ENCODE data around the gene EZH1. TPM values are rescaled to one million over a fixed set of nuclear protein-coding genes. Genes with fewer than 3 reads are reported as not detected.
A peak's percentile ranks its signal among the peaks of the same experiment; 100 is the strongest.

EZH1 gene
- total RNA-seq, 6 donors from 2014 or later = 30.7 to 122 (median 55.0) TPM

- ATAC-seq (ENCODE audit: low FRiP score in 2 of 2) = no peak
- H3K4me1 ChIP-seq = peaks cover 4 to 17% (median 11%) of the 10 kb centered on the region in 4 donors
- no peaks in the 10 kb centered on the region for H3K9me3 ChIP-seq
- H3K36me3 ChIP-seq = no peaks in the 10 kb centered on the region
- H3K27ac ChIP-seq = no peak overlapping the region
- 82 to 85% methylated on average over 4 to 6 of the region's 6 CpGs for WGBS, 2 donors
- no peak overlapping the region for H3K4me3 ChIP-seq
- TF ChIP-seq POLR2AphosphoS5 (IDR thresholded peaks at IDR 0.05) = no peak
- no peak for TF ChIP-seq POLR2A (IDR thresholded peaks at IDR 0.05)
- no peak for TF ChIP-seq CTCF (IDR thresholded peaks at IDR 0.05)
- no peak for TF ChIP-seq EP300 (IDR thresholded peaks at IDR 0.05)
- no peak for DNase-seq
- H3K27me3 ChIP-seq = peaks cover 0 to 9% (median under 1%) of the 10 kb centered on the region in 4 donors
Measured at GRCh38 chr17:42766124-42766523, 21.3 kb upstream of the EZH1 start.

DNA sequence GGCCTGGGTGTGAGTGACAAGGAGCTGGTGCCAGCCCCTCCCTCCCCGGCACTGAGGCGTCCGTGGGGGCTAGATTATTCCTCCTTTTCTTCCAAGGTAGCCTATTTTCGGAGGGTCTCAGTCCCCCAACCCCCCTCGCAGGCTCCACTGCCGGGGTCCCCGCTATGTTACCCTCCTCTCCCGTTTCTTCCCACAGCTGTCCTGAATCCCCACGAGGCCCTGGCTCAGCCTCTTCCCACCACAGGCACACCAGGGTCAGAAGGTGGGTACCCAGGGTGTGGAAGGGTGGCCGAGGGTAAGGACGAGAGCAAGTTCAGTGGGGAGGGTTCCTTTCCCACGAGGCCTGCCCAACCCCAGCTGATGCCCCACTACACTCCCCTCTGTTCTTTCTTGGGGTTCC, 16.8 kb upstream of the EZH1 start:
- Histone ChIP-seq H3K36me3 (no peaks in the 10 kb centered on the region), H3K9me3 (no peaks in the 10 kb centered on the region), H3K27me3 (peaks cover 0 to 16% (median 3%) of the 10 kb centered on the region in 4 donors), H3K4me3 (peak overlapping the region; percentile 44 to 64 (median 58)), H3K4me1 (peaks cover 14 to 32% (median 21%) of the 10 kb centered on the region in 4 donors), H3K27ac (peak overlapping the region; percentile 74 to 92 (median 85))
- 32 to 43% methylated on average over 8 to 12 of the region's 12 CpGs for WGBS, 2 donors
- ATAC-seq (ENCODE audit: low FRiP score in 2 of 2) (no peak), DNase-seq (no peak)
- TF ChIP-seq POLR2A (IDR thresholded peaks at IDR 0.05) (no peak), POLR2AphosphoS5 (IDR thresholded peaks at IDR 0.05) (no peak), EP300 (IDR thresholded peaks at IDR 0.05) (no peak), CTCF (IDR thresholded peaks at IDR 0.05) (no peak)

GRCh38 chr17:42760652-42761581, 16.1 kb upstream of the EZH1 start, which contains the start of gene RAMP2:
Gene RAMP2 (plus strand): TSS chr17:42761227. CDS start chr17:42761262, 35 bp downstream.
- Histone ChIP-seq H3K27ac (peak within 1 kb of the TSS; percentile 74 to 92 (median 85)), H3K27me3 (peaks cover 0 to 16% (median 3%) of the 10 kb centered on the region in 4 donors), H3K36me3 (no peaks in the 10 kb centered on the region), H3K9me3 (no peaks in the 10 kb centered on the region), H3K4me1 (peaks cover 14 to 32% (median 21%) of the 10 kb centered on the region in 4 donors), H3K4me3 (peak within 1 kb of the TSS; percentile 44 to 64 (median 58))
- DNase-seq (peak in 1 of 2 donors; percentile 91), ATAC-seq (ENCODE audit: low FRiP score in 2 of 2) (peak in 1 of 2 donors; percentile 82)
- 7 to 13% methylated on average over 12 to 45 of the region's 92 CpGs for WGBS, 2 donors
- TF ChIP-seq EP300 (IDR thresholded peaks at IDR 0.05) (no peak), POLR2AphosphoS5 (IDR thresholded peaks at IDR 0.05) (no peak), CTCF (IDR thresholded peaks at IDR 0.05) (peak in 3 of 6 experiments; percentile 8 to 24 (median 13)), POLR2A (IDR thresholded peaks at IDR 0.05) (peak in 1 of 4 donors; percentile 37)

DNA sequence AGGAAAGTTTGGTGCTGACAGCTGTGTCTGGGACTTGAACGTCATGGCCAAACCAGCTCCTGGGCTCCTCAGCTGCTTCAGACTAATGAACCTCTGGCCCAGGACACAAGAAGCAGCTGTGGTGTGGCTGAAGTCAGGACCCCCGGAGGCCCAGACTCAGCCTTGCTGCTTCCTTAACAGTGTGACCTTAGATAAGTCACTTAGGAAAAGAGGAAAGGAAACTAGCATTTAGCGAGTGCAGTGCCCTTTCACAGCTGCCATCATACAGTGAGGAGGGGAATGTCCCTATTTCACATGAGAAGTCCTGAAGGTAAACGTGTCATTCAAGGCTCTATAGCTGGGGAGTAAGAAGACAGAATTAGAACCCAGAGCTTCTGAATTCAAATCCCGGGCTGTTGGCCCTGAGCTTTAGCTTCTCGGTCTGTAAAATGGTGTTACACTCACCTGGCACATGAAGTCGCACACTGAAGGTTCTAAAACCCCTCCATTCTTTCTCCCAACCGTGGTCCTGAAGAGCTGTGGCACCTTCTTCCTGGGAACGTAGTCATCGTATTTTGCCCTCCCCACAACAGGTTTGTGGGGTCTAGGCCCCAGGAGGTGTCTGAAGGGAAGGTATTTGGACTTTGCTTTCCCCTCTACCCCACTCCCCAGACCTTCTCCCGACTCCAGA, 15.3 kb upstream of the EZH1 start:
- ATAC-seq (ENCODE audit: low FRiP score in 2 of 2) = peak in 1 of 2 donors; percentile 27
- WGBS, 2 donors = 39 to 47% methylated on average over 10 to 11 of the region's 11 CpGs

More for the DNA sequence above, 15.3 kb upstream of the EZH1 start:
- Histone ChIP-seq H3K27me3 (peaks cover 0 to 16% (median 3%) of the 10 kb centered on the region in 4 donors), H3K36me3 (no peaks in the 10 kb centered on the region), H3K27ac (peak overlapping the region; percentile 74 to 92 (median 85)), H3K9me3 (no peaks in the 10 kb centered on the region), H3K4me1 (peaks cover 14 to 32% (median 21%) of the 10 kb centered on the region in 4 donors), H3K4me3 (peak overlapping the region in 3 of 4 donors; percentile 55 to 64 (median 60))
- DNase-seq = no peak
- TF ChIP-seq EP300 (IDR thresholded peaks at IDR 0.05) (no peak), POLR2AphosphoS5 (IDR thresholded peaks at IDR 0.05) (no peak), CTCF (IDR thresholded peaks at IDR 0.05) (no peak), POLR2A (IDR thresholded peaks at IDR 0.05) (no peak)

Measured in upper lobe of left lung (tissue), 6 donors.